ENCODE measurements around the gene MYBPHL.

MYBPHL gene

GRCh38 chr1:109277434-109278204 is 29.2 kb downstream of the MYBPHL start:
- peak; percentile 73 to 78 for DNase-seq

DNA sequence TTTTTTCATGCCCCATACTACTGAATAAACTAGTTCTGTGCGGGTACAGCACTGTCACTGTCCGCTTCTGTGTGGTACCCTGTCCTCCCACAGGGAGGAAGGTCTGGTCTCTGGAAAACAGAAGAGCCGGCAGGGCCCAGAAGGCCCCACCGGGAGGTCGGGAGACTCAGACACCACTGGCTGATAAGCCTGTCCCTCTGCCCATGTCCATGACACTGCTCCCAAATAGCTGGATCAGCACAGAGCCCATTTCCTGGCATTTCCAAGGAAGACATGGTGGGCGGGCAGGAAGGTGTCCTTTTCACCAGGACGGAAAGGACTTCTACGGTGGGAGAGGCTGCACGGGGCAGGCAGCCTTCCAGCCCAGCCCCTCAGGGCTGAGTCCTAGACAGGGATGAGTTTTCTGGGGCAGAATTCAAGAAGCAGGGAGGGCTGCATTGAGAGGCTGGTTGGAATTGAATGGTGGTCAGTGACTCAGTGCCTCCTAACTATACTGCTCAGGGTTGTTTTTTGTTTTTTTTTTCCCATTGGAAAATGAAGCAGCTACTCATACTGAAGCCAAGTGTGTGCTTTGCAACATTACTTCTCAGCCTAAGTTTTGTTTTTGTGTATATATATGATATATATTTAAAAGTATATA is 31.0 kb downstream of the MYBPHL start:
- no peak for DNase-seq

GRCh38 chr1:109274533-109275476 is 32.0 kb downstream of the MYBPHL start:
- DNase-seq = no peak

GRCh38 chr1:109273570-109274288 is 33.1 kb downstream of the MYBPHL start:
- no peak for DNase-seq

GRCh38 chr1:109272831-109273547 is 33.8 kb downstream of the MYBPHL start:
- no peak for DNase-seq

DNA sequence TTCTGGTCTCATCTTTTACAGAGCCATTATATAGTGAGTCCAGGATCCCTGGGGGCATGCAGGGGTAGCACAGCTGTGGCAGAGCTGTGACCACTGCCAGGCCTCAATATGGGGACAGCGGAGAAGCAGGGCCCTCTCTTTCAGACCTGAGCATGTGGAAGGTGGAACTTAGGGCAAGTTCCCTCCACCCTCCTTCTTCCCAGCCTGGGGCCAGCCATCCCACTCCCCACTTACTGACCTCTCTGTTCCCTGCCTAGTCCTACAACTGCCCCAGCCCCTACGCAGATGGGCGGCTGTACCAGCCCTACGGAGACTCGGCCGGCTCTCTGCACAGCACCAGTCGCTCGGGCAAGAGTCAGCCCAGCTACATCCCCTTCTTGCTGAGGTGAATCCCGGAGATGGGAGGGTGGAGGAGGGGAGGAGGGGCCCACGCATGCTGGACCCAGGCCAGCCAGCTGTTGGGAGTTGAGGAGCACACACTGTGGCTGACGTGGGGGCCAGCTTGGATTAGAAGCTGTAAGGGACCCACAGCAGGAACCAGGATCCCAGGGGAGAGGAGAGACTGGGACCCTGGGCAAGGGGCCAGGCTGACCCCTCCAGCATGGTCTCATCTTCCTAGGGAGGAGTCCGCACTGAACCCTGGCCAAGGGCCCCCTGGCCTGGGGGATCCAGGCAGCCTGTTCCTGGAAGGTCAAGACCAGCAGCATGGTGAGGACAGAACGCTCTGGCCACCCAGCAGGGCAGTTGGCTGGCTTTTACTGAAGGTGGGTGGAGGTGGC is 34.6 kb downstream of the MYBPHL start:
- DNase-seq = no peak

DNA sequence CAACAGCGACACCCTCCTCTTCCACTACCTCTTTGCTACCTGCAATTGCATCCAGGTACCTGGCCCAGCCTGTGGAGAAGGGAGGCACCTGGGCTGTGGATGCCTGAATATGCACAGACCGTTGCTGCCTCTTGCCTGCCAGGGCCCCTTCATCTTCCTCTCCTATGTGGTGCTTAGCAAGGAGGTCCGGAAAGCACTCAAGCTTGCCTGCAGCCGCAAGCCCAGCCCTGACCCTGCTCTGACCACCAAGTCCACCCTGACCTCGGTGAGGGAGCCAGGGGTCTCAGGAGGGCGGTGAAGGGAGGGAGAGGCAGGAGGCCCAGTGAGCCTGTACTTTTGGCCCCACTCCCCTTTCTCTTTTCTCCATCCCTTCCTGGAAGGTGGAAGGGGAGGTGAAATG is 35.4 kb downstream of the MYBPHL start:
- DNase-seq = no peak

DNA sequence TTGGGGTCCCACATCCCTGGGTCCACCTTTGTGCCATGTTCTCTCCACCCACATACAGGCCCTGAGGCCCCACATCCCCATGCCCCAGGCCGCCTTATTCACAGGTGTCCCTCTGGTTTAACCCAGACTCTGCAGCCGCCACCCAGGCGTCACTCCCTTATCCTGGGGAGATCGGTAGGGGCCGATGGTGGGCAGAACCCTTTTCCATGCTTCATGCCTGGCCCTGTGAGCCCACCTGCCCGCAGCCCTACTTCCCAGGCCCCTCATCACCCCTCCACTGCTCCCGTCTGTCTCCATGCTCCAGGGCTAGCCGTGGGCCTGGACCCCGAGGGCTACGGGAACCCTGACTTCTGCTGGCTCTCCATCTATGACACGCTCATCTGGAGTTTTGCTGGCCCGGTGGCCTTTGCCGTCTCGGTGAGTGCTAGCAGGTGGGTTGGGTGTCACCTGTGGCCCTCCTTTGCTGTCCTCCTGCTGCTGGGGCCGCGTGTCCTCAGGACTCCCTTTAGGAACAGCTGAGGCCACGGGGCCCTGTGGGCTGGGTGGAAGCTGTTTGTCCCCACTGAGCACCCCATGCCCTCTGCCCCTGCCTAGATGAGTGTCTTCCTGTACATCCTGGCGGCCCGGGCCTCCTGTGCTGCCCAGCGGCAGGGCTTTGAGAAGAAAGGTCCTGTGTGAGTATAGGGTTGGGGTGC is 36.0 kb downstream of the MYBPHL start:
- DNase-seq = no peak

DNA sequence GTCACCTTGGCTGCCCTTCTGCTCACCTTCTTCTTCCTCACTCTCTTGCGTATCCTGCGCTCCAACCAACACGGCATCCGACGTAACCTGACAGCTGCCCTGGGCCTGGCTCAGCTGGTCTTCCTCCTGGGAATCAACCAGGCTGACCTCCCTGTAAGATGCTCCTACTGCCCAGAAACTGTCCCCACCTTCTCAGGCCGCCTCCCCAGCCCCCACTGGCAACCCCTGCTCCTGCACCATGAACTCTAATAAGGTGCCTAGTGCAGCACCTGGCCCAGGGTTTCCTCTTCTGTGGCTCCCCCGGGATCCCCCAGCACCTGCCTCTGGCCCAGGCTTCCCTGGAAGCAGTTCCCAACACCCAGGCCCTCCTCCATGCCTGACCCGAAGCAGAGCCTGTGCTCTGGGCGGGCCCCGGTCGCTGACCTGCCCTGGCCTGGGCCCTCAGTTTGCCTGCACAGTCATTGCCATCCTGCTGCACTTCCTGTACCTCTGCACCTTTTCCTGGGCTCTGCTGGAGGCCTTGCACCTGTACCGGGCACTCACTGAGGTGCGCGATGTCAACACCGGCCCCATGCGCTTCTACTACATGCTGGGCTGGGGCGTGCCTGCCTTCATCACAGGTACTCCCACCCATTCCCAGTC is 36.7 kb downstream of the MYBPHL start:
- no peak for DNase-seq

DNA sequence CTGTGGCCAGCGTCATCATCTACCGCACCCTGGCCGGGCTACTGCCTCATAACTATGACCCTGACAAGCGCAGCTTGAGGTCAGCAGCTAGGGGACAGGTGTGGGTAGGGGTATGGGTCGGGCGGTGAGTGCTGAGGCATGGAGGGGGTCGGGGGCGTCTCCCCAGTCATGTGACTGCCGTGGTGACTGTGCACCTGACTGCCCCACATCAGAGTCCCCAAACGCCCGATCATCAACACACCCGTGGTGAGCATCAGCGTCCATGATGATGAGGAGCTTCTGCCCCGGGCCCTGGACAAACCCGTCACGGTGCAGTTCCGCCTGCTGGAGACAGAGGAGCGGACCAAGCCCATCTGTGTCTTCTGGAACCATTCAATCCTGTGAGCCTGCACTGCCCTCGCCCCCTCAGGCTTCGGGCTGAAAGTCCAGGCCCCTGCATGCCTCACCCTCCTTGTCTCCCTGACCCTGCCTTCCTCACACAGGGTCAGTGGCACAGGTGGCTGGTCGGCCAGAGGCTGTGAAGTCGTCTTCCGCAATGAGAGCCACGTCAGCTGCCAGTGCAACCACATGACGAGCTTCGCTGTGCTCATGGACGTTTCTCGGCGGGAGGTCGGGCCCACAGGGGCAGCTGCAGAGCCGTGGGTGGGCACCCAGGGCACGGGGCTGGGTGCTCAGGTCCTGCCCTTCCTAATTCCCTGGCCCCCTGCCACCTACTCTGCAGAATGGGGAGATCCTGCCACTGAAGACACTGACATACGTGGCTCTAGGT is 37.4 kb downstream of the MYBPHL start:
- no peak for DNase-seq

- DNase-seq = no peak
These were observed 38.2 kb downstream of the MYBPHL start for GRCh38 chr1:109268431-109269211.

DNA sequence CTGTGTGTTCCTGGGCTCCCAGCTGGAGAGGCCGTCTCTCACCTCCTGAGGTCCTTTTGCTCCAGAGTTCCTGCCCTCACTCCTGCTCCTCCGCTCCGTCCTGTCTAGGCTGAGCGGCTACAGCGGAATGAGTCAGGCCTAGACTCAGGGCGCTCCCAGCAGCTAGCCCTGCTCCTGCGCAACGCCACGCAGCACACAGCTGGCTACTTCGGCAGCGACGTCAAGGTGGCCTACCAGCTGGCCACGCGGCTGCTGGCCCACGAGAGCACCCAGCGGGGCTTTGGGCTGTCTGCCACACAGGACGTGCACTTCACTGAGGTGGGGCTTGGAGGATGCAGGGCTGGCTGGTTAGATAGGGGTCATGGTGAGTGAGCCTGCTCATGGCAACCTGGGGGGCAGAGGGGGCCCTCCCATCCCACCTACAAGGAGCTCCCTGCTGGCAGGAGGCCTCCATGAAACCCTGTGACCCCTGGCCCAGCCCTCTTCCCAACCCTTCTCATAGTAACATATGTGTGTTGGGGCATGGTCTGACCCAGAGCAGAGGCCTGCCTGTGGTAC is 39.0 kb downstream of the MYBPHL start:
- no peak for DNase-seq

GRCh38 chr1:109266965-109267364 is 39.8 kb downstream of the MYBPHL start:
- DNase-seq = no peak

DNA sequence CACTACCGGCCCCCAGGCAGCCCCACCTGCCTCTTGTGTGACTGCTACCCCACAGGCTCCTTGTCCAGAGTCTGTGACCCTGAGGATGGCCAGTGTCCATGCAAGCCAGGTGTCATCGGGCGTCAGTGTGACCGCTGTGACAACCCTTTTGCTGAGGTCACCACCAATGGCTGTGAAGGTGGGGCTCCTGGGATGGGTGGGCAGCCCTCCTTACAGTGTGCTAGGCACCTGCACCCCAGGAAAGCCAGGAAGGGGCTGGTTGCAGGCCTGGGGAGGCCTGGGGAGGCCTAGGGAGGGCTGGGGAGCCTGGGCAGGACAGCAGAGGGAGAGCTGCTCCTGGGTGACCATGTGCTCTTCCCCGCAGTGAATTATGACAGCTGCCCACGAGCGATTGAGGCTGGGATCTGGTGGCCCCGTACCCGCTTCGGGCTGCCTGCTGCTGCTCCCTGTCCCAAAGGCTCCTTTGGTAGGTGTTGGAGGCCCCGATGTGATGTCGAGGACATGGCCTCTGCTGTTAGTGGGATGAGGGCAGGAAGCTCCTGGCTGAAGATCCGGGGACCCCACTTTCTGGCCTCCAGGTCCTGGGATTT is 41.0 kb downstream of the MYBPHL start:
- DNase-seq = no peak

GRCh38 chr1:109265016-109265415 is 41.8 kb downstream of the MYBPHL start:
- no peak for DNase-seq

- no peak for DNase-seq
These were observed 42.4 kb downstream of the MYBPHL start for GRCh38 chr1:109264379-109264755.

- DNase-seq = peak; percentile 85 to 89
These were observed 43.0 kb downstream of the MYBPHL start for GRCh38 chr1:109263597-109264378.
